Kidney (tissue), 14 donors: ENCODE results near the gene STOX1. TPM values are rescaled to one million over a fixed set of nuclear protein-coding genes. Genes with fewer than 3 reads are reported as not detected.
A peak's percentile ranks its signal among the peaks of the same experiment; 100 is the strongest.

ENCODE experiments used
- DNase-seq, 5 donors: peaks; one replicate each; pipeline ENCODE4 v3.0.0-alpha.2; 2013 to 2020
- FAIRE-seq: peaks from 2 replicates; lab custom pipeline; 2012; peaks lifted over from hg19 to GRCh38; lab: Jason Lieb, UNC
- H3K27ac ChIP-seq, 2 donors: one replicate each; pipeline ENCODE4 v1.7.0; 2013; ENCODE audit warnings: low read depth in 2 of 2, low read length in 2 of 2, inconsistent platforms in 1 of 2
- H3K27me3 ChIP-seq: one replicate; pipeline ENCODE4 v1.7.1; 2013; ENCODE audit warnings: low read length, inconsistent platforms; ENCODE audit not compliant: control insufficient read depth, insufficient read depth
- H3K36me3 ChIP-seq, 3 donors: one replicate each; pipeline versions ENCODE4 v1.7.0 to v1.7.1; 2013; ENCODE audit warnings: low read length in 3 of 3, control low read depth in 1 of 3, inconsistent platforms in 1 of 3; ENCODE audit not compliant: insufficient read depth in 3 of 3, control insufficient read depth in 2 of 3
- H3K4me1 ChIP-seq, 3 donors: one replicate each; pipeline versions ENCODE4 v1.7.0 to v1.7.1; 2013; ENCODE audit warnings: low read length in 3 of 3, inconsistent platforms in 1 of 3, low read depth in 1 of 3; ENCODE audit not compliant: control insufficient read depth in 2 of 3, insufficient read depth in 2 of 3
- H3K4me3 ChIP-seq, 3 donors: one replicate each; pipeline versions ENCODE4 v1.7.0 to v1.8.1; 2013; ENCODE audit warnings: low read length in 3 of 3, control low read depth in 1 of 3, inconsistent platforms in 1 of 3
- H3K9ac ChIP-seq, 3 donors: one replicate each; pipeline versions ENCODE4 v1.7.0 to v1.7.1; 2013; ENCODE audit warnings: low read length in 3 of 3, control low read depth in 1 of 3, inconsistent platforms in 1 of 3
- H3K9me3 ChIP-seq, 3 donors: one replicate each; pipeline versions ENCODE4 v1.7.0 to v1.7.1; 2013; ENCODE audit warnings: low read length in 3 of 3, control low read depth in 1 of 3, inconsistent platforms in 1 of 3; ENCODE audit not compliant: control insufficient read depth in 2 of 3, insufficient read depth in 1 of 3
- intact Hi-C: fragments of 100-400 bp; cut with DNase I; formaldehyde crosslinking; loops from one replicate; pipeline ENCODE4 v1.11.1; 2022
- polyA plus RNA-seq: library from polyadenylated mRNA; stranded (reverse); fragments of 350-450 nt; fragmentation: Illumina TruSeq; extraction: RNeasy Lipid Tissue Mini Kit (QIAGEN cat#74804); gene quantifications from one replicate; pipeline ENCODE4 v1.2.3, GENCODE V29; 2014; ENCODE audit warnings: low read depth, low replicate concordance; ENCODE audit not compliant: insufficient read depth
- total RNA-seq: library from RNA; stranded (reverse); fragmentation: NEBNext Ultra II Directional; extraction: Animal tissue kit (Norgen Biotek cat#: 25700); gene quantifications from one replicate; pipeline ENCODE4 v1.2.1, GENCODE V29; 2021
- TF ChIP-seq, protein P1 (sequence below): IDR thresholded peaks from 3 replicates; pipeline ENCODE4 v1.5.1; 2012; ENCODE audit warnings: mild to moderate bottlenecking, moderate library complexity, borderline replicate concordance; ENCODE audit not compliant: insufficient read depth; ENCODE audit errors: extremely low read depth
- donor health status: control.
- donor health status: control.
- donor health status: control.
- donor health status: control.
- donor health status: control.
- donor health status: DM: yes; HTN: yes; CAD: no.
- donor health status: Normal renal cell carcinoma (clear cell type).

STOX1 gene
- total and polyA plus RNA-seq, 2 donors from 2014 or later, result 1.5 TPM

DNA sequence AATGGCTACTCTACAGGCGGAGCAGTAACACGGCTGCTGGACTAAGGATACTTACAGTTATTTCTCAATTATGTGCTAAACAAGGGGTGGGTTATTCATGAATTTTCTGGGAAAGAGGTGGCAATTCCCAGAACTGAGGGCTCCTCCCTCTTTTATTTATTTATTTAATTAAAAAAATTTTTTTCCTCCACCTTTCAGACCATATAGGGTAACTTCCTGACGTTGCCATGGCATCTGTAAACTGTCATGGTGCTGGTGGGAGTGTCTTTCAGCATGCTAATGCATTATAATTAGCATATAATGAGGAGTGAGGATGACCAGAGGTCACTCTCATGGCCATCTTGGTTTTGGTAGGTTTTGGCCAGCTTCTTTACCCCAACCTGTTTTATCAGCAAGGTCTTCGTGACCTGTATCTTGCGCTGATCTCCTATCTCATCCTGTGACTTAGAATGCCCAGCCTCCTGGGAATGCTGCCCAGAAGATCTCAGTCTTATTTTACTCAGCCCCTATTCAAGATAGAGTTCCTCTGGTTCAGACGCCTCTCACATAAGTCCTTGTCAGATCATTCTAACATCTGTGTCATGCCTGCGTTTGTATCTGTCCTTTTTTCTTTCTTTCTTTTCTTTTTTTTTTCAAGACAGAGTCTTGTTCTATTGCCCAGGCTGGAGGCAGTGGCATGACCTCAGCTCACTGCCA is 15.9 kb upstream of the STOX1 start:
- H3K4me3 ChIP-seq, result no peak overlapping the region
- H3K36me3 ChIP-seq, result no peaks in the 10 kb centered on the region
- no peak overlapping the region for H3K9ac ChIP-seq
- DNase-seq (no peak), FAIRE-seq (no peak)
- H3K9me3 ChIP-seq, result no peaks in the 10 kb centered on the region
- H3K4me1 ChIP-seq, result no peaks in the 10 kb centered on the region
- no peak overlapping the region for H3K27ac ChIP-seq
- intact Hi-C loops, result no loop called here
- TF ChIP-seq, protein P1, sequence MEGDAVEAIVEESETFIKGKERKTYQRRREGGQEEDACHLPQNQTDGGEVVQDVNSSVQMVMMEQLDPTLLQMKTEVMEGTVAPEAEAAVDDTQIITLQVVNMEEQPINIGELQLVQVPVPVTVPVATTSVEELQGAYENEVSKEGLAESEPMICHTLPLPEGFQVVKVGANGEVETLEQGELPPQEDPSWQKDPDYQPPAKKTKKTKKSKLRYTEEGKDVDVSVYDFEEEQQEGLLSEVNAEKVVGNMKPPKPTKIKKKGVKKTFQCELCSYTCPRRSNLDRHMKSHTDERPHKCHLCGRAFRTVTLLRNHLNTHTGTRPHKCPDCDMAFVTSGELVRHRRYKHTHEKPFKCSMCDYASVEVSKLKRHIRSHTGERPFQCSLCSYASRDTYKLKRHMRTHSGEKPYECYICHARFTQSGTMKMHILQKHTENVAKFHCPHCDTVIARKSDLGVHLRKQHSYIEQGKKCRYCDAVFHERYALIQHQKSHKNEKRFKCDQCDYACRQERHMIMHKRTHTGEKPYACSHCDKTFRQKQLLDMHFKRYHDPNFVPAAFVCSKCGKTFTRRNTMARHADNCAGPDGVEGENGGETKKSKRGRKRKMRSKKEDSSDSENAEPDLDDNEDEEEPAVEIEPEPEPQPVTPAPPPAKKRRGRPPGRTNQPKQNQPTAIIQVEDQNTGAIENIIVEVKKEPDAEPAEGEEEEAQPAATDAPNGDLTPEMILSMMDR, result no peak
- no peaks in the 10 kb centered on the region for H3K27me3 ChIP-seq

- Histone ChIP-seq H3K4me1 (no peaks in the 10 kb centered on the region), H3K27me3 (no peaks in the 10 kb centered on the region), H3K27ac (no peak overlapping the region), H3K36me3 (no peaks in the 10 kb centered on the region), H3K9me3 (no peaks in the 10 kb centered on the region), H3K4me3 (no peak overlapping the region), H3K9ac (no peak overlapping the region)
- DNase-seq, result no peak
- intact Hi-C loops, result no loop called here
- no peak for FAIRE-seq
- TF ChIP-seq, protein P1, result no peak
Measured at GRCh38 chr10:68812420-68812819, 14.9 kb upstream of the STOX1 start.

- no peak overlapping the region for H3K9ac ChIP-seq
- H3K4me1 ChIP-seq, result no peaks in the 10 kb centered on the region
- intact Hi-C loops, result no loop called here
- no peaks in the 10 kb centered on the region for H3K9me3 ChIP-seq
- no peaks in the 10 kb centered on the region for H3K27me3 ChIP-seq
- DNase-seq (peak in 1 of 5 donors; percentile 14), FAIRE-seq (no peak)
- no peak overlapping the region for H3K4me3 ChIP-seq
- TF ChIP-seq, protein P1, result no peak
- no peak overlapping the region for H3K27ac ChIP-seq
- no peaks in the 10 kb centered on the region for H3K36me3 ChIP-seq
Measured at GRCh38 chr10:68813559-68813958, 13.8 kb upstream of the STOX1 start.
